ENCODE measurements around the gene ARFGAP2.

ARFGAP2 gene

GRCh38 chr11:47152953-47153950, 23.4 kb downstream of the ARFGAP2 start:
- DNase-seq (peak; percentile 68), ATAC-seq (no peak)
- Mint-ChIP-seq H3K4me1 (peaks cover 30% of the 10 kb centered on the region), H3K36me3 (ENCODE audit: low read depth) (no peaks in the 10 kb centered on the region), H3K9me3 (no peaks in the 10 kb centered on the region), H3K27ac (peak overlapping the region; percentile 17), H3K4me3 (no peak overlapping the region), H3K27me3 (no peaks in the 10 kb centered on the region)

DNA sequence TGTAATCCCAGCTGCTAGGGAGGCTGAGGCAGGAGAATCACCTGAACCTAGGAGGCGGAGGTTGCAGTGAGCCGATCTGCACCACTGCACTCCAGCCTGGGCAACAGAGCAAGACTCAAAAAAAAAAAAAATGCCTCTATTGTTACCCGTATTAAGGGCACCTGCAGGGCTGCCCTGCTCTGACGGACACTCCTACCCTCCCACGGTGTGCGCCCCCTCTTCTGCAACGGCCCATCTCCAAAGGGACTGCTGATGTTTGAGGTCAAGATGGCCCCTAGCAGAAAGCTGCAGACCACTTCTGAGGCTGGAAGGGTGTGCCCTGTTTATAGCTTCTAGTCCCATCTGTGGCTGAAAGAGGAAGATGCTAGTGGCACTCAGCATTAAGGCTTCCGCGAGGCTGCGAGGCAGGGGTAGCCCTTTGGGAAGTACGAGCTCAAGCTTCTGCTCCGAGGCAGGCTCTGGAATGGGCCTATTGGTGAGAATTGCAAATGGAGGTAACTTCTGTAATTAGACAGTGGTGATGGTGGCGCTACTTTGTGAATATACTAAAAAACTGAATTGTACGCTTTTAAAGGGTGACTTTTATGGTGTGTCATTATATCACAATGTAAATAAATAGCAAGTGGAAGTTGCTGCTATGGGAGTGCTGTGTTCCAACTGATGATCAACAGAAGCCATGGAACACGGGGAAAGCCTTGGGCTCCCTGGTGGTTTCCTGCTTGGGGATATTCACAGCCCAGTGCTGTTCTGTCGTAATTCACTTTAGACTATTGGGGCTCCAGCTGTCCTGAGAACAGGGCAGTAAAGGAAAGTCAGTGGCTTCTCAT, 24.3 kb downstream of the ARFGAP2 start:
- no peaks in the 10 kb centered on the region for H3K27me3 Mint-ChIP-seq
- no peaks in the 10 kb centered on the region for H3K9me3 Mint-ChIP-seq
- no peak overlapping the region for H3K27ac Mint-ChIP-seq
- DNase-seq = no peak
- peaks cover 30% of the 10 kb centered on the region for H3K4me1 Mint-ChIP-seq
- no peak for ATAC-seq
- H3K36me3 Mint-ChIP-seq (ENCODE audit: low read depth) = no peaks in the 10 kb centered on the region
- no peak overlapping the region for H3K4me3 Mint-ChIP-seq

- H3K27ac Mint-ChIP-seq = no peak overlapping the region
- no peak overlapping the region for H3K4me3 Mint-ChIP-seq
- H3K4me1 Mint-ChIP-seq = peaks cover 22% of the 10 kb centered on the region
- no peaks in the 10 kb centered on the region for H3K27me3 Mint-ChIP-seq
- no peaks in the 10 kb centered on the region for H3K36me3 Mint-ChIP-seq (ENCODE audit: low read depth)
- no peak for DNase-seq
- H3K9me3 Mint-ChIP-seq = no peaks in the 10 kb centered on the region
- ATAC-seq = no peak
These were observed 26.9 kb downstream of the ARFGAP2 start for GRCh38 chr11:47149782-47150181.

DNA sequence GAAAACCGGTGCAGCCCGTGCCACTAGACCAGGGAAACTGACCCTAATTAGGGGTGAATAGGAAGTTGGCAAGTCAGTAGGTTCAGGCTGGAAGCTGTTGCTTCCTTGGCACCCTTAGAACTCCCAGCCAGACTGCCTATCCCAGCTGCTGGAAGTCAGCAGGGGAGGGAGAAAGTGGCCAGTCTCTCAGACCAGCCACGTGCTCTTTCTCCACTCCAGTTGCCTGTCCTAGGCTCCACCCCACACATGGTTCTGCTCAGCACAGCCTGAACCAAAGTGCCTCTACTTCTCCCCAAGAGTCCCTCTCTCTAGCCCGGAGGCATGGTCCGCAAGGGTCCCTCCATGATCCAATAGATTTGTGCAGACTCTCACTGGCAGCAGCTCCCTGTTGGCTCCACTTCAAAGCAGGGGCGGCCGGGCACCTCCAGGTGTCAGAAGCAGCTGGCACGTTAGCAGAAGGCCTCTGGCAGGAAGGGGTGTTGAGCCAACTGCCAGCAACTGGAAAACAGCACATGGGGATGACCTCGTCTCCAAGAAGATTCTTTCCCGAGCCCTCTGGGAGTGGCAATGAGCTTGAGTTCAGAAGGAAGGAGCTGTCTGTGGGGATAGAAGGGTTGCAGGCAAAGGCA, 27.7 kb downstream of the ARFGAP2 start:
- no peak for DNase-seq
- no peaks in the 10 kb centered on the region for H3K27me3 Mint-ChIP-seq
- no peak overlapping the region for H3K4me3 Mint-ChIP-seq
- peaks cover 14% of the 10 kb centered on the region for H3K4me1 Mint-ChIP-seq
- no peaks in the 10 kb centered on the region for H3K9me3 Mint-ChIP-seq
- no peak overlapping the region for H3K27ac Mint-ChIP-seq
- no peak for ATAC-seq
- H3K36me3 Mint-ChIP-seq (ENCODE audit: low read depth) = no peaks in the 10 kb centered on the region

GRCh38 chr11:47148270-47148669, 28.4 kb downstream of the ARFGAP2 start:
- Mint-ChIP-seq H3K27me3 (no peaks in the 10 kb centered on the region), H3K9me3 (no peaks in the 10 kb centered on the region), H3K4me3 (no peak overlapping the region), H3K27ac (no peak overlapping the region), H3K4me1 (peaks cover 7% of the 10 kb centered on the region), H3K36me3 (ENCODE audit: low read depth) (no peaks in the 10 kb centered on the region)
- no peak for DNase-seq
- no peak for ATAC-seq

DNA sequence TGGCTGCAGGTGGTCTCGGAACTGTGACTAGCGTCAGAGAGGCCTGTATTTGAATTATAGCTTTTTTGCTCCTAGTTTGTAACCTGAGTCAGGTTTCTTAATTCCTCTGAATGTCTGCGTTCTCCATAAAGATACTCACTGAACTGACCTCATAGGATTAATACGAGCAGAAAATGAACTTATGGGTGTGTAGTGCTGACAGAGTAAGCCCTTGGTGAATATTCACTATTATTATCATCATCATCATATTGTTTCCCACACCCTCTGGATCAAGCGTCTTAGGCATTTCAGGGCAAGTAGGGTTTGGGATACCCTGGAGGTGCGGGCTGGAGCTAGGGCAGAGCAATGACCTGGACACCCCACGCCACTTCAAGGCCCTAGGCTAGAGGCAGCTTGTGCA, 29.0 kb downstream of the ARFGAP2 start:
- H3K36me3 Mint-ChIP-seq (ENCODE audit: low read depth) = no peaks in the 10 kb centered on the region
- peaks cover 2% of the 10 kb centered on the region for H3K4me1 Mint-ChIP-seq
- H3K27ac Mint-ChIP-seq = no peak overlapping the region
- no peaks in the 10 kb centered on the region for H3K27me3 Mint-ChIP-seq
- ATAC-seq (no peak), DNase-seq (no peak)
- H3K4me3 Mint-ChIP-seq = no peak overlapping the region
- H3K9me3 Mint-ChIP-seq = no peaks in the 10 kb centered on the region

GRCh38 chr11:47147250-47147649, 29.4 kb downstream of the ARFGAP2 start:
- Mint-ChIP-seq H3K27ac (no peak overlapping the region), H3K4me1 (no peaks in the 10 kb centered on the region), H3K27me3 (no peaks in the 10 kb centered on the region), H3K4me3 (no peak overlapping the region), H3K36me3 (ENCODE audit: low read depth) (no peaks in the 10 kb centered on the region), H3K9me3 (no peaks in the 10 kb centered on the region)
- DNase-seq (no peak), ATAC-seq (no peak)

- no peak overlapping the region for H3K4me3 Mint-ChIP-seq
- no peaks in the 10 kb centered on the region for H3K9me3 Mint-ChIP-seq
- no peak overlapping the region for H3K27ac Mint-ChIP-seq
- DNase-seq (no peak), ATAC-seq (no peak)
- no peaks in the 10 kb centered on the region for H3K27me3 Mint-ChIP-seq
- H3K4me1 Mint-ChIP-seq = no peaks in the 10 kb centered on the region
- H3K36me3 Mint-ChIP-seq (ENCODE audit: low read depth) = no peaks in the 10 kb centered on the region
These were observed 32.1 kb downstream of the ARFGAP2 start for GRCh38 chr11:47144541-47144940.

GRCh38 chr11:47143322-47143721, 33.4 kb downstream of the ARFGAP2 start:
- Mint-ChIP-seq H3K9me3 (no peaks in the 10 kb centered on the region), H3K4me3 (no peak overlapping the region), H3K27ac (no peak overlapping the region), H3K4me1 (no peaks in the 10 kb centered on the region), H3K27me3 (no peaks in the 10 kb centered on the region), H3K36me3 (ENCODE audit: low read depth) (peaks cover 2% of the 10 kb centered on the region)
- no peak for ATAC-seq
- DNase-seq = no peak

DNA sequence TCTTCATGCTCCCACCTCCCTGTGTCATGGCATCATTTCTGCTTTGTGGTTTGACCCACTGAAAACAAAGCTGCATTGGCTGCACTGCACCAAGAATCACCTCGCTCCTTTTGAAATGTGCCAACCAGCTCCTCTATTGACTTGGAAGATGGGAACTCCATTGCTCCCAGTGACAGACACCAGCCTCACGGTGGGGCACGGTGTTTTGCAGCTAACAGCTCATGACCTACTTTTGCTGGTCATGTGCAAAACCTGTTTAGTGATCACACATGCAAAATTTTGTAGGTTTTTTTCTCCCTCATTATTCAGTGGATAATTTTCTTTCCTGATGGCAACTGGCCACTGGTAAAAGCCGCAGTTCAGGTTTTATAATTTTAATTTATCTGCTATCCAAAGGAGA, 36.8 kb downstream of the ARFGAP2 start:
- Mint-ChIP-seq H3K9me3 (no peaks in the 10 kb centered on the region), H3K27me3 (no peaks in the 10 kb centered on the region), H3K4me1 (no peaks in the 10 kb centered on the region), H3K4me3 (no peak overlapping the region), H3K27ac (no peak overlapping the region), H3K36me3 (ENCODE audit: low read depth) (peaks cover 10% of the 10 kb centered on the region)
- DNase-seq = no peak
- no peak for ATAC-seq

- no peak for ATAC-seq
- Mint-ChIP-seq H3K9me3 (no peaks in the 10 kb centered on the region), H3K4me1 (no peaks in the 10 kb centered on the region), H3K27me3 (no peaks in the 10 kb centered on the region), H3K36me3 (ENCODE audit: low read depth) (peaks cover 10% of the 10 kb centered on the region), H3K4me3 (no peak overlapping the region), H3K27ac (no peak overlapping the region)
- no peak for DNase-seq
These were observed 39.2 kb downstream of the ARFGAP2 start for GRCh38 chr11:47137476-47137875.

GRCh38 chr11:47136921-47137320, 39.8 kb downstream of the ARFGAP2 start:
- Mint-ChIP-seq H3K27ac (no peak overlapping the region), H3K4me3 (no peak overlapping the region)
- no peak for DNase-seq

GRCh38 chr11:47136327-47136726, 40.4 kb downstream of the ARFGAP2 start:
- H3K27me3 Mint-ChIP-seq = no peaks in the 10 kb centered on the region
- no peak for DNase-seq
- H3K4me3 Mint-ChIP-seq = no peak overlapping the region
- no peak for ATAC-seq
- no peak overlapping the region for H3K27ac Mint-ChIP-seq
- H3K9me3 Mint-ChIP-seq = no peaks in the 10 kb centered on the region
- peaks cover 10% of the 10 kb centered on the region for H3K36me3 Mint-ChIP-seq (ENCODE audit: low read depth)
- H3K4me1 Mint-ChIP-seq = no peaks in the 10 kb centered on the region

More at GRCh38 chr11:47136921-47137320, 39.8 kb downstream of the ARFGAP2 start:
- H3K36me3 Mint-ChIP-seq (ENCODE audit: low read depth) = peaks cover 10% of the 10 kb centered on the region
- no peaks in the 10 kb centered on the region for H3K27me3 Mint-ChIP-seq
- ATAC-seq = no peak
- H3K9me3 Mint-ChIP-seq = no peaks in the 10 kb centered on the region
- H3K4me1 Mint-ChIP-seq = no peaks in the 10 kb centered on the region

DNA sequence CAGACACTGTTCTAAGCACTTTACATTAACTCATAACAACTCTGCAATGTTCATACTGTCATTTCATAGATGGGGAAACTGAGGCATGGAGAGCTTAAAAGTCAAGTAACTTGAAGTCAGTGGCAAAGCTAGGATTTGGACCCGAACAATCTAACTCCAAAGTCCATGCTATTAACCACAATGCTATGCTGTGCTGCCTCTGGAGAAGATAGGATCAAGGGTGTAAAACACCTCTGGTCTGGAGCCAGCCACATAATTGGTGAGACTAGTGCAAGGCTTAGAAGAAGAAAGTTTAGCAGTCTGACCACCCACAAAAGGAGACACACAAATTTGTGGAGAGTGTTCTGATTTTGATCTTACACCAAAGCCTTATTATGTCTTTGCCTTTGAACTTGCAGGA, 43.7 kb downstream of the ARFGAP2 start:
- ATAC-seq = no peak
- DNase-seq = no peak
- H3K27me3 Mint-ChIP-seq = no peaks in the 10 kb centered on the region
- no peak overlapping the region for H3K4me3 Mint-ChIP-seq
- no peaks in the 10 kb centered on the region for H3K9me3 Mint-ChIP-seq
- no peak overlapping the region for H3K27ac Mint-ChIP-seq
- peaks cover 5% of the 10 kb centered on the region for H3K36me3 Mint-ChIP-seq (ENCODE audit: low read depth)
- no peaks in the 10 kb centered on the region for H3K4me1 Mint-ChIP-seq
